Spleen (tissue), 11 donors: ENCODE measurements around the gene ACP3. TPM values are rescaled to one million over a fixed set of nuclear protein-coding genes. Genes with fewer than 3 reads are reported as not detected.

ENCODE experiments used
- DNase-seq: peaks from one replicate; pipeline ENCODE4 v3.0.0-alpha.2; 2020
- H3K27ac ChIP-seq, 8 donors: fragments of 200-600 bp; sonication (generic) in 7 of 8; 1 replicate in 4 of 8; 2 replicates in 4 of 8; pipeline versions ENCODE4 v1.5.0 to v1.8.0; 2016 to 2021; ENCODE audit warnings: inconsistent platforms in 4 of 8, mild to moderate bottlenecking in 4 of 8, moderate library complexity in 1 of 8
- H3K27me3 ChIP-seq, 7 donors: fragments of 200-600 bp; sonication (generic) in 6 of 7; replicated peaks in 1 of 7; 1 replicate in 4 of 7; 2 replicates in 3 of 7; pipeline versions ENCODE4 v1.5.0 to v1.8.0; 2016 to 2021; ENCODE audit warnings: inconsistent platforms in 3 of 7, mild to moderate bottlenecking in 1 of 7
- H3K36me3 ChIP-seq, 6 donors: fragments of 200-600 bp; sonication (generic) in 5 of 6; 1 replicate in 4 of 6; 2 replicates in 2 of 6; pipeline versions ENCODE4 v1.5.0 to v1.8.0; 2016 to 2021; ENCODE audit warnings: inconsistent platforms in 2 of 6
- H3K4me1 ChIP-seq, 6 donors: fragments of 200-600 bp; sonication (generic) in 5 of 6; 1 replicate in 3 of 6; 2 replicates in 3 of 6; pipeline versions ENCODE4 v1.5.0 to v1.8.0; 2016 to 2021; ENCODE audit warnings: inconsistent platforms in 3 of 6
- H3K4me3 ChIP-seq, 8 donors: fragments of 200-600 bp; sonication (generic) in 7 of 8; 1 replicate in 4 of 8; 2 replicates in 4 of 8; pipeline versions ENCODE4 v1.5.0 to v1.8.0; 2016 to 2021; ENCODE audit warnings: inconsistent platforms in 4 of 8, mild to moderate bottlenecking in 4 of 8, moderate library complexity in 2 of 8
- H3K9me3 ChIP-seq, 8 donors: fragments of 200-600 bp; sonication (generic) in 7 of 8; 1 replicate in 4 of 8; 2 replicates in 4 of 8; pipeline versions ENCODE4 v1.5.0 to v1.8.0; 2016 to 2021; ENCODE audit warnings: inconsistent platforms in 4 of 8
- CTCF ChIP-seq, 11 experiments: fragments of 200-600 bp in 7 of 11; fragments of 450-650 bp in 4 of 11; sonication (generic) in 4 of 11; IDR thresholded peaks in 8 of 11; conservative IDR thresholded peaks in 3 of 11; 1 replicate in 7 of 11; 2 replicates in 4 of 11; pipeline versions ENCODE4 v1.4.0 to v1.8.0; 2016 to 2021; ENCODE audit warnings: antibody characterized with exemption in 11 of 11, inconsistent platforms in 4 of 11, mild to moderate bottlenecking in 1 of 11
- POLR2A ChIP-seq, 3 donors: fragments of 450-650 bp; IDR thresholded peaks; one replicate each; pipeline ENCODE4 v1.5.1; 2017; ENCODE audit warnings: antibody characterized with exemption in 3 of 3, mild to moderate bottlenecking in 1 of 3
- POLR2AphosphoS5 ChIP-seq, 3 donors: sonication (generic); formaldehyde crosslinking; IDR thresholded peaks; one replicate each; pipeline ENCODE4 v1.5.1; 2017; ENCODE audit warnings: antibody characterized with exemption in 3 of 3
- WGBS, 5 donors: extraction: QIAGEN DNeasy Blood & Tissue Kit in 3 of 5; methylation state at CpG; one replicate each; pipeline versions ENCODE4 v1.1.5 to v1.1.7; 2013 to 2018; 5-methylcytosine and 5-hydroxymethylcytosine counted together
- intact Hi-C: fragments of 100-400 bp; cut with DNase I; formaldehyde crosslinking; loops from one replicate; pipeline ENCODE4 v1.15.0; 2023; ENCODE audit warnings: low total_unique reads
- polyA plus RNA-seq, 3 donors: library from polyadenylated mRNA; stranded (reverse); fragments of 200-250 nt; gene quantifications; one replicate each; pipeline ENCODE4 v1.2.1, GENCODE V29; 2013
- total RNA-seq, 7 donors: library from RNA; depleted of rRNA in 3 of 7; stranded (reverse); fragments of >200 nt in 3 of 7; fragmentation: NEBNext Ultra II Directional in 4 of 7; extraction: Animal tissue kit (Norgen Biotek cat#: 25700) in 4 of 7; gene quantifications; one replicate each; pipeline versions ENCODE4 v1.1.0 to v1.2.1, GENCODE V29; 2016 to 2021
- donor health status: healthy with polysubstance abuse.
- donor health status: DM: no; HTN: no; CAD: no; lungs with moderate emphysema.
- donor health status: DM: no; HTN: no; CAD: no.
- donor health status: Bipolar disorder and iron deficiency.
- donor health status: healthy.
- donor health status: DM: no; HTN: no; CAD: no.
- donor health status: DM: yes; HTN: yes; CAD: no.

The ACP3 gene
- total and polyA plus RNA-seq, 10 donors, result 0.09 to 16.3 (median 5.4) TPM

- no peak for TF ChIP-seq POLR2AphosphoS5 (IDR thresholded peaks at IDR 0.05)
- no peak for TF ChIP-seq POLR2A (IDR thresholded peaks at IDR 0.05)
- TF ChIP-seq CTCF (IDR thresholded peaks at IDR 0.05 in 8 of 11, conservative IDR thresholded peaks at IDR 0.05 in 3 of 11), result no peak
- WGBS, 5 donors, result 69 to 85% (median 78%) methylated on average over 2 of the region's 2 CpGs
- no peaks in the 10 kb centered on the region for H3K36me3 ChIP-seq
- no peak for DNase-seq
- peaks cover 0 to 24% (median 2%) of the 10 kb centered on the region in 6 donors for H3K4me1 ChIP-seq
- no peak overlapping the region for H3K27ac ChIP-seq
- intact Hi-C loops, result no loop called here
- H3K4me3 ChIP-seq, result no peak overlapping the region
- H3K9me3 ChIP-seq, result no peaks in the 10 kb centered on the region
- H3K27me3 ChIP-seq, result no peaks in the 10 kb centered on the region
These were observed 28.9 kb upstream of the ACP3 start for GRCh38 chr3:132288357-132288756.

DNA sequence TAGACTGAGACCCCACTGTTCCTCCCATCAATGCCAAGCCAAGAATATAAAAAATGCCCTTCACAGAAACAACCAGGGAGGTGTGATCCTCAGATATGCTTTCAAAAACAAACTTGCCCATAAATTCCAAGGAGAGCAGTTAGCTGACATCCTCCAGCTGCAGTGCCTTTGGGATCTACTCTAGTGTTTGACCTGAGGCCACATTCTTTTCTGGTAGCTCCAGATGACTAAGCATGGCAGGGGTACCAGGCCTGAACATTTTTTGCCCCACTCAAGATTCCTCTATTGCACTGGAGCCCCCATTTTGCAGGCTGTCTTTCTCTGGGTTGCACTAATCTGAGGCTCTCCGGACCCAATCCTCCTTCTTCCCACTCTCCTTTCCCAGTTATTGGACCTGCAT is 27.9 kb upstream of the ACP3 start:
- no peak overlapping the region for H3K27ac ChIP-seq
- no peak overlapping the region for H3K4me3 ChIP-seq
- TF ChIP-seq CTCF (IDR thresholded peaks at IDR 0.05 in 8 of 11, conservative IDR thresholded peaks at IDR 0.05 in 3 of 11) (no peak), POLR2A (IDR thresholded peaks at IDR 0.05) (no peak), POLR2AphosphoS5 (IDR thresholded peaks at IDR 0.05) (no peak)
- H3K4me1 ChIP-seq, result peaks cover 0 to 16% (median 2%) of the 10 kb centered on the region in 6 donors
- H3K9me3 ChIP-seq, result no peaks in the 10 kb centered on the region
- no peaks in the 10 kb centered on the region for H3K27me3 ChIP-seq
- H3K36me3 ChIP-seq, result no peaks in the 10 kb centered on the region
- WGBS, 5 donors, result 91 to 96% (median 93%) methylated on average over 1 of the region's 1 CpG
- no peak for DNase-seq
- intact Hi-C loops, result no loop called here

- Histone ChIP-seq H3K27ac (peak overlapping the region in 4 of 8 donors; percentile 21 to 72 (median 47)), H3K4me3 (no peak overlapping the region), H3K4me1 (peaks cover 0 to 10% (median 2%) of the 10 kb centered on the region in 6 donors), H3K36me3 (no peaks in the 10 kb centered on the region), H3K27me3 (no peaks in the 10 kb centered on the region), H3K9me3 (no peaks in the 10 kb centered on the region)
- DNase-seq, result no peak
- intact Hi-C loops, result no loop called here
- WGBS, 5 donors, result 10 to 34% (median 18%) methylated on average over 3 of the region's 3 CpGs
- peak in 1 of 3 donors; percentile 44 for TF ChIP-seq POLR2AphosphoS5 (IDR thresholded peaks at IDR 0.05)
- TF ChIP-seq POLR2A (IDR thresholded peaks at IDR 0.05), result no peak
These were observed 26.4 kb upstream of the ACP3 start for GRCh38 chr3:132290833-132291232.

- intact Hi-C loops, result no loop called here
- WGBS, 5 donors, result 69 to 72% (median 72%) methylated on average over 4 of the region's 4 CpGs
- no peak for DNase-seq
- Histone ChIP-seq H3K4me1 (peaks cover 0 to 10% (median 2%) of the 10 kb centered on the region in 6 donors), H3K4me3 (no peak overlapping the region), H3K9me3 (peaks cover 0 to 6% (median 0%) of the 10 kb centered on the region in 8 donors), H3K27ac (no peak overlapping the region), H3K36me3 (no peaks in the 10 kb centered on the region), H3K27me3 (no peaks in the 10 kb centered on the region)
- TF ChIP-seq POLR2AphosphoS5 (IDR thresholded peaks at IDR 0.05) (no peak), POLR2A (IDR thresholded peaks at IDR 0.05) (no peak), CTCF (IDR thresholded peaks at IDR 0.05 in 8 of 11, conservative IDR thresholded peaks at IDR 0.05 in 3 of 11) (no peak)
These were observed 25.2 kb upstream of the ACP3 start for GRCh38 chr3:132292042-132292441.

DNA sequence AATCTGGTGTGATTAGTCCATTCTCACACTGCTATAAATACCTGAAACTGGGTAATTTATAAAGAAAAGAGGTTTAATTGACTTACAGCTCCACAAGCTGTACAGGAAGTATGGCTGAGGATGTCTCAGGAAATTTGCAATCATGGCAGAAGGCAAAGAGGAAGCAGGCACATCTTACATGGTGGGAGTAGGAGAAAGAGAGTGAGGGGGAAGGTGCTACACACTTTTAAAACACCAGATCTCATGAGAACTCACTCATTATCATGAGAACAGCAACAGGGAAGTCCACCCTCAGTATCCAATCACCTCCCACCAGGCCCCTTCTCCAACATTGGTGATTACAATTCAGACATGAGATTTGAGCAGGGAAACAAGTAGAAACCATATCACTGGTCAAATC is 24.0 kb upstream of the ACP3 start:
- no peaks in the 10 kb centered on the region for H3K36me3 ChIP-seq
- no peak overlapping the region for H3K4me3 ChIP-seq
- H3K9me3 ChIP-seq, result peaks cover 0 to 6% (median 0%) of the 10 kb centered on the region in 8 donors
- H3K4me1 ChIP-seq, result peaks cover 0 to 10% (median 2%) of the 10 kb centered on the region in 6 donors
- no peaks in the 10 kb centered on the region for H3K27me3 ChIP-seq
- DNase-seq, result no peak
- no peak for TF ChIP-seq POLR2A (IDR thresholded peaks at IDR 0.05)
- TF ChIP-seq CTCF (IDR thresholded peaks at IDR 0.05 in 8 of 11, conservative IDR thresholded peaks at IDR 0.05 in 3 of 11), result no peak
- TF ChIP-seq POLR2AphosphoS5 (IDR thresholded peaks at IDR 0.05), result no peak
- H3K27ac ChIP-seq, result peak overlapping the region in 2 of 8 donors; percentile 2 to 9
- intact Hi-C loops, result no loop called here
